IPS-18a (cell line): ENCODE results near the gene TTC19.

ENCODE experiments used
- H3K27ac ChIP-seq: one replicate; pipeline ENCODE4 v1.5.1; 2013; ENCODE audit warnings: low read length
- H3K27me3 ChIP-seq: one replicate; pipeline ENCODE4 v1.6.1; 2013; ENCODE audit warnings: mild to moderate bottlenecking, low read length; ENCODE audit not compliant: control insufficient read depth, insufficient read depth
- H3K36me3 ChIP-seq: one replicate; pipeline ENCODE4 v1.6.1; 2013; ENCODE audit warnings: low read depth, low read length; ENCODE audit not compliant: control insufficient read depth
- H3K4me1 ChIP-seq: one replicate; pipeline ENCODE4 v1.6.1; 2013; ENCODE audit warnings: low read depth, low read length; ENCODE audit not compliant: control insufficient read depth
- H3K4me3 ChIP-seq: one replicate; pipeline ENCODE4 v1.5.1; 2013; ENCODE audit warnings: low read length
- H3K9ac ChIP-seq: one replicate; pipeline ENCODE4 v1.6.1; 2013; ENCODE audit warnings: mild to moderate bottlenecking, low read length, moderate library complexity
- H3K9me3 ChIP-seq: one replicate; pipeline ENCODE4 v1.6.1; 2013; ENCODE audit warnings: low read depth, low read length; ENCODE audit not compliant: control insufficient read depth

The TTC19 gene

DNA sequence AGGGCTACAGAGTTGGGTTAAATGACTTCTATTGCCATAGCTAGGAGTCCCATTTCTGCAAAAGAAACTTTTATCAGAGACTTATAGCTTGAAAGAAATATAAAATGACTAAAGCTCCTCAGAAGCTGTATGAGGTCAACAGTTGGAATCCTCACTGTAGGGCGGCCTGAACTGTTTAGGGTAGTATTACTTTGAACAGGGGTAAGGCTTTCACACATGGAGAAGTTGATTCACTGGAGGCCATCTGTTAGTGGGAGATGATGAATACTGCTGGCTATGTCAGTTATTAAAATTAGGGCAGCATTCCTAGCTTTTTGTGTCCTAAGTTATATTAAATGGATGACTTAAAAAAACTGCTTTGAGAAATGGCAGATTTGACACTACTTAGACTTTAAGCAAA is 6.0 kb downstream of the TTC19 start:
- Histone ChIP-seq H3K4me1 (no peaks in the 10 kb centered on the region), H3K27ac (no peak overlapping the region), H3K9me3 (no peaks in the 10 kb centered on the region), H3K27me3 (no peaks in the 10 kb centered on the region), H3K36me3 (peaks cover 77% of the 10 kb centered on the region), H3K4me3 (no peak overlapping the region), H3K9ac (no peak overlapping the region)

DNA sequence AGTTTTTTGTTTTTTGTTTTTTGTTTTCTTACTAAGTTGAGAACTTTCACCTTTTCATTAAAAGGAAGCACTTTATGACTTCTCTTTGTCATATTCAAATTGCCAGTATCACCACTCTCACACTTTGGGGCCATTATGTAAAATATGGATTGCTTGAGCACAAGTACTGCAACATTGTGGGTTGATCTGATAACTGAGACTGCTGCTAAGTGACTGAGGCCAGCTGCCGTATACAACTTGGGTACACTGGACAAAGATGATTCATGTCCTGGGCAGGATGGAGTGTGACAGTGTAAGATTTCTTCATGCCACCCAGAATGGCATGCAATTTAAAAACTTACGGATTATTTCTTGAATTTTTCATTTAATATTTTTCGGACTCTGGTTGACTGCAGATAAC is 7.8 kb downstream of the TTC19 start:
- Histone ChIP-seq H3K4me1 (no peaks in the 10 kb centered on the region), H3K27me3 (no peaks in the 10 kb centered on the region), H3K9me3 (no peaks in the 10 kb centered on the region), H3K36me3 (peaks cover 84% of the 10 kb centered on the region), H3K4me3 (no peak overlapping the region), H3K27ac (no peak overlapping the region), H3K9ac (no peak overlapping the region)

DNA sequence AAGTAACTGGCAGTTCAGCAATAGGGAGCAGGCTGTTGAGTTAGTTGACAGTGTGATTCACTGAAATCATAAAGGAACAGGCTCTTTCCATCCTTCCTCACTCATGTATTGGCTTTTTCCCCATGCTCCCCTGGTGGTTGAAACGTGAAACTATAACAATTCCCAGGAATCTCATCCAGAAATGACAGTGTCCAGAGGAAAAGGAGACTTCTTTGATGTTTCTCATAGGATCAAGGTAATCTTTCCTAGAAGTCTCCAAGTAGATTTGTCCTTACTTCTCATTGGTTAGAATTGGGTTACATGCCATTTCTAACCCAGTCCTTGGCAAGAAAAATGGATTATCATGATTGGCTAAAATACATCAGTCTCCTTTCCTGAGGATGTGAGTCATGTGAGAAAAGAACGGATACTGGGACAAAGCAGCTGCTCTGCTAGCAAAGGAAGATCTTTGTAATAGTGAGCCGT is 14.4 kb downstream of the TTC19 start:
- H3K36me3 ChIP-seq = peaks cover 61% of the 10 kb centered on the region

DNA sequence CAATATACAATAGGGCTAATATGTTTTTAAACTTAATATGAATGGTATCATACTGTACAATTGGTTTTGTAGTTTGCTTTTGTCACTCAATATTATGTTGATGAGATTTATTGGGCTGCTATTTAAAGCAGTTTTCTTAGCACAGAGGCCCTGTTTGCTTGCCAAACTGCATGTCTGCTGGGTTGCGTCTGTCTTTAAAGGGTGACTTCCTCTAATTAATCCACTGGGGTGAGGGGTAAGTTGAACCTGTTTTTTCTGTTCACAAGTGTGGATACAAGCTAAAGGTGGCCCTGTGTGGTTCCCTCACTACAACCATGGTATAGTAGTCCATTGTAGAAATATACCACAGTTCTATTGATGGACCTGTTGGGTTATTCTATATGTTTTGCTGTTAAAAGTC is 19.7 kb downstream of the TTC19 start:
- Histone ChIP-seq H3K27ac (no peak overlapping the region), H3K27me3 (no peaks in the 10 kb centered on the region), H3K4me1 (no peaks in the 10 kb centered on the region), H3K36me3 (peaks cover 44% of the 10 kb centered on the region), H3K4me3 (no peak overlapping the region), H3K9ac (no peak overlapping the region), H3K9me3 (no peaks in the 10 kb centered on the region)

More for the DNA sequence above, 14.4 kb downstream of the TTC19 start:
- H3K4me1 ChIP-seq = no peaks in the 10 kb centered on the region
- no peak overlapping the region for H3K9ac ChIP-seq
- H3K4me3 ChIP-seq = no peak overlapping the region
- no peak overlapping the region for H3K27ac ChIP-seq
- no peaks in the 10 kb centered on the region for H3K9me3 ChIP-seq
- no peaks in the 10 kb centered on the region for H3K27me3 ChIP-seq

DNA sequence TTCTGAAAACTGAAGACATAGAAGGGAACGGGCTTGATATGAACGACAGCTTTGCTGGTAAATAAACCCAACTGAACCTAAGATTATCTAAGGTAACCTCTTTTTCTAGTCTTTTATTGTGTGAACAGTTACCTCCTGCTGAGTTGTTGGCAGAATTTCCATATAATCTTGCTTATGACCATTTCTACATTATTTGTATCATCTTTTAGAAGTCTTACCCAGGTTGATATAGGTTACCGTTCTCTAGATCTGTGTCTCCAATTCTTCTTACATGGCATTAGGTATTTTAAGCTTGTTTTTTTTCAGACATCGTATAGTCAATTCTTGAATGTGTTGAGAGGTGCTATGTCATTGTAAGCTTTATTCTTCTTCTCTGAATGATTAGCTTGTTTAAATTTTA is 24.3 kb downstream of the TTC19 start:
- H3K9ac ChIP-seq = no peak overlapping the region
- H3K36me3 ChIP-seq = peaks cover 59% of the 10 kb centered on the region
- H3K27me3 ChIP-seq = no peaks in the 10 kb centered on the region
- H3K4me1 ChIP-seq = no peaks in the 10 kb centered on the region
- H3K27ac ChIP-seq = no peak overlapping the region
- no peak overlapping the region for H3K4me3 ChIP-seq
- H3K9me3 ChIP-seq = no peaks in the 10 kb centered on the region

DNA sequence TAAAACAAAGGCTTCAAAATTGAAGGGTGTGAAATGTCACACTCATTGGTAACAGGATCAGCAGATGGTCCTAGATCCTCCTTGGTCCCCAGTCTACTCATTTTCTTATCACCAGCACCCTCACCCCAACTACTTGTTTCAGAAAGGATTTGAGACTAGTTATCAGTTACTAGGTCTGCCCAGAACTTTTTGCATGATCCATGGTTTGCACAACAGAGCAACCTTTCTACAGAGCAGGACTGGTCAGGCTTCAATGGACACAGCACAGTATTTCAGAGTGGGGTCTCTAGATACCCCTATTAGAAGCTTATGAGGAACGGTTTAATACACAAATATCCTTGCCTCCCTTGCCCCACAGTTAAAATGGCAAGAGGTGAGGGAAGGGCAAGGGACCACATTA is 25.6 kb downstream of the TTC19 start:
- no peak overlapping the region for H3K9ac ChIP-seq
- H3K27me3 ChIP-seq = no peaks in the 10 kb centered on the region
- no peak overlapping the region for H3K27ac ChIP-seq
- no peaks in the 10 kb centered on the region for H3K9me3 ChIP-seq
- H3K4me3 ChIP-seq = no peak overlapping the region
- no peaks in the 10 kb centered on the region for H3K4me1 ChIP-seq
- peaks cover 72% of the 10 kb centered on the region for H3K36me3 ChIP-seq

DNA sequence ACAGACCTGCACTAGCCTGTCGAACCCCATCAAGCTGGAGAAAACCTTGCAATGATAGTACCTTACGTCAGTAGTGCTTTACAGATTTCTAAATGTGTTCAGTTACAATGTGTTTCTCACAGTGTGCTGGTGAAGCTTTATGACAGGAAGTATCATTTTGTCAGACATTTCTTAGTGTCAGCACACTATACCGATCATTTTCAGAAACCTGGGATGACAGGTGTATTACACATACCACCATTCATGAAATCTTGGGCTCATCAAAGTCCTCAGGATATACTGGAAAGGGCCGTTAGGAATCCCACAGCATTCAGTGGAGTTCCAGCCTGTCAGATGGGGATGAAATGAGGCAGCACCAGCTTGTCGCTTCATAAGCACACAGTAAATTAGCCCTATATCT is 27.3 kb downstream of the TTC19 start:
- H3K36me3 ChIP-seq = peaks cover 87% of the 10 kb centered on the region
- H3K9ac ChIP-seq = no peak overlapping the region
- H3K27ac ChIP-seq = no peak overlapping the region
- H3K4me1 ChIP-seq = no peaks in the 10 kb centered on the region
- no peaks in the 10 kb centered on the region for H3K9me3 ChIP-seq
- no peaks in the 10 kb centered on the region for H3K27me3 ChIP-seq
- no peak overlapping the region for H3K4me3 ChIP-seq

DNA sequence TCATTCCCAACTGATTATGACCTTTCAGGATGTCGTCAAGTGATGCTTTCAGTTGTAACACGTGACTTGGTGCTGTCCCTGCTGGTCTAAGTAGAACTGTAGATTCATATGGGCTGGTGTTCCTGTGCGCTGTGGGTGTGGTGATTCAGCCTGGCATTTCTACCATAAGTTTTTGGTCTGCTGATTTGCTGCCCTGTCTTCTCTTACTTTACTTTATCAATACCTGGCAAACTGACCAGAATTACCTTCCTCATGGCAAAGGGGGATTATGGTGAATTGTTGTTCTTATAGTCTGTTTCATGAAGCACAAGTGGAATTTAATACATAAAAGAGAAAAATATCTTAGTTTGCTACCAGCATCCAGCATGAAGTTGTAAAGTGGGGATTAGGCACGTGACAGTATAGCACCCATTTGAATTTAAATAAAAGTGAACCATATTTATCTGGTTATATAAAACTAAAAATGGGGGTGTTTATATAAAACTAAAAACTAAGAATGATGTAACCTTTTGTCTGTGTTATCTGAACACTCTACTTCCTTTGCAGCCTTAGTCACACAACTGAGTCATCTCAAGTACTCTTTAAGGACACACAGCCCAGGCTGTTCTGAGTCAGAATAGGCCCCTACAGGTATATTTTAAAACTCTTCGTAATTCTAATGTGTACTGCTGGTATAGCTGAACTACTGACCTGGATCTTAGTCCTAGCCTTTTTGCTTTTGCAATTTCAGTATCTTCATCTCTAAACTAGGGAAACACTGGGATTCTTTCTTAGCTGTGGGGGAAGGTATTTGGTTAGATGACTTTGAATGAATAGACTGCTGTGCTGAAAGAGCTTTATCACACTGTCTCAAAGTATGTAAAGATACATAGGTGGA is 28.3 kb downstream of the TTC19 start:
- H3K36me3 ChIP-seq = peaks cover 92% of the 10 kb centered on the region
- H3K4me1 ChIP-seq = no peaks in the 10 kb centered on the region
- no peak overlapping the region for H3K4me3 ChIP-seq
- H3K9me3 ChIP-seq = no peaks in the 10 kb centered on the region
- H3K9ac ChIP-seq = no peak overlapping the region
- no peak overlapping the region for H3K27ac ChIP-seq
- no peaks in the 10 kb centered on the region for H3K27me3 ChIP-seq

DNA sequence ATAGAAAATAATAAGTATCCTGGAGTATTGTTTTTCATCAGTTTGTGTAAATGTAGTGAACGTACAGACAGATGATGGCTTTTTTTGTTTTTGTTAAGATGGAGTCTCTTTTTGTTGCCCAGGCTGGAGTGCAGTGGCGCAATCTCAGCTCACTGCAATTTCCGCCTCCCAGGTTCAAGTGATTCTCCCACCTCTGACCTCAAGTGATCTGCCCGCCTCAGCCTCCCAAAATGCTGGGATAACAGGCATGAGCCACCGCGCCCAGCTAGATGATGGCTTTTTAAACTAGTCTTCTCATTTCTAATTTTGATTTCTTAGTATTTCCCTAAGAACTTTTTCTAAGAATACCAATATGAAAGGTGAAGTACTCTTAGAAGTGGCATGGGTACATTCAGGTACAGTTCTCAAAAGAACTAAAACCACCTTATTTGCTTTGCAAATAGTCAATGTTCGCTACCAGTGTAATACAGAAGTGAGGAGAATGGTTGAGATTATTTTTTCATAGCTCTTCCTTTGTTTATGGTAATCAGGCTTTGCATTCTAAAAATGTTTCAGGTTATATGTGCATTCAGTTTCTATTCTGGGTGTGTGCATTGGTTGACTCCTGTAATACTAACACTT is 34.2 kb downstream of the TTC19 start:
- Histone ChIP-seq H3K4me3 (no peak overlapping the region), H3K27ac (no peak overlapping the region), H3K36me3 (peaks cover 84% of the 10 kb centered on the region), H3K27me3 (no peaks in the 10 kb centered on the region), H3K9me3 (no peaks in the 10 kb centered on the region), H3K4me1 (no peaks in the 10 kb centered on the region), H3K9ac (no peak overlapping the region)

DNA sequence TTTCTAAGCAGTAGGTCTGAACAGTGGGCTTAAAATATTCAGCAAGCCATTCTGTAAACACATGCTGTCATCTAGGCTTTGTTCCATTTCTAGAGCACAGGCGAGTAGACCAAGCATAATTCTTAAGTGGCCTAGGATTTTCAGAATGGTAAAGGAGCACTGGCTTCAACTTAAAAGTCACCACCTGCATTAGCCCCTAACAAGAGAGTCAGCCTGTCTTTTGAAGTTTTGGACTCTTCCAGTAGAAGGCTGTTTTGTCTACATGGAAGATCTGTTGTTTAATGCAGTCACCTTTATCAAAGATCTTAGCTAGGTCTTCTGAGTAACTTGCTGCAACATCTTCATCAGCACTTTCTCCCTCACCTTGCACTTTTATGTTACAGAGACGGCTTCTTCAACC is 36.6 kb downstream of the TTC19 start:
- peaks cover 70% of the 10 kb centered on the region for H3K36me3 ChIP-seq
- H3K9me3 ChIP-seq = no peaks in the 10 kb centered on the region
- H3K9ac ChIP-seq = no peak overlapping the region
- H3K27me3 ChIP-seq = no peaks in the 10 kb centered on the region
- H3K27ac ChIP-seq = no peak overlapping the region
- H3K4me1 ChIP-seq = no peaks in the 10 kb centered on the region
- no peak overlapping the region for H3K4me3 ChIP-seq

DNA sequence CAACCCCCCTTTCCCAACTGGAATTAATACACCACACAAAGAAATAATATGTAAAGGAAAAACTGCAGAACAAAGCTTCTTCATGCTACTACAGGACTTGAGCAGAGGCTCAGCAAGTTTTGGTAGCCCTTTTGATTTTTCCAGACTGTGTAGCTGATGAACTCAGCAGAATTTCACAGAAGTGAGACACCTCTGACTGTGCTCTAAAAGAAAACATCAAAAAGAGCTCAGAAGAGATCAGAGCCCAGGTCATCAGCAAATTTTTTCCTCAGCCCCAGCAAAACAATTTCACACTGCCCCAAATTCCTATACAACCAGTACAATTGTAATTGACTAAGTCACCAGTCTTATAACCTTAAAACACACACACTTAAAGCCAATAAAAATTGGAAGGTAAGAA is 38.0 kb downstream of the TTC19 start:
- Histone ChIP-seq H3K36me3 (peaks cover 63% of the 10 kb centered on the region), H3K4me3 (no peak overlapping the region), H3K4me1 (no peaks in the 10 kb centered on the region), H3K27me3 (no peaks in the 10 kb centered on the region), H3K27ac (no peak overlapping the region), H3K9ac (no peak overlapping the region), H3K9me3 (no peaks in the 10 kb centered on the region)
